ENCODE data around the gene ATF2.

Gene ATF2

GRCh38 chr2:175080479-175080878, 87.5 kb downstream of the ATF2 start:
- no peak for DNase-seq (ENCODE audit: low read depth)

GRCh38 chr2:175076272-175076671, 91.7 kb downstream of the ATF2 start:
- DNase-seq (ENCODE audit: low read depth) = no peak

GRCh38 chr2:175074478-175074877, 93.5 kb downstream of the ATF2 start:
- no peak for DNase-seq (ENCODE audit: low read depth)

DNA sequence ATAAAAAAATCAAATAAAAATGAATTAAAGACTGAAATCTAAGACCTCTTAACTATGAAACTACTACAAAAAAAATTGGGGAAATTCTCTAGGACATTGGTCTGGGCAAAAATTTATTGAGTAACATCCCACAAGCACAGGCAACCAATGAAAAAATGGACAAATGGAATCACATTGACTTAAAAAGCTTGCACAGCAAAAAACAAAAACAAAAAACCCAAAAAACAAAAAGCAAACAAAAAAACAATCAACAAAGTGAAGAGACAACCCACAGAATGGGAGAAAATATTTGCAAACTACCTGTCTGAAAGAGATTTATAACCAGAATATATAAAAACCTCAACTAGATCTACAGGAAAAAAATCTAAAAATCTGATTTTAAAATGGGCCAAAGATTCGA, 99.5 kb downstream of the ATF2 start:
- no peak for DNase-seq (ENCODE audit: low read depth)

- no peak for DNase-seq (ENCODE audit: low read depth)
Measured at GRCh38 chr2:175066411-175066810, 101.6 kb downstream of the ATF2 start.

DNA sequence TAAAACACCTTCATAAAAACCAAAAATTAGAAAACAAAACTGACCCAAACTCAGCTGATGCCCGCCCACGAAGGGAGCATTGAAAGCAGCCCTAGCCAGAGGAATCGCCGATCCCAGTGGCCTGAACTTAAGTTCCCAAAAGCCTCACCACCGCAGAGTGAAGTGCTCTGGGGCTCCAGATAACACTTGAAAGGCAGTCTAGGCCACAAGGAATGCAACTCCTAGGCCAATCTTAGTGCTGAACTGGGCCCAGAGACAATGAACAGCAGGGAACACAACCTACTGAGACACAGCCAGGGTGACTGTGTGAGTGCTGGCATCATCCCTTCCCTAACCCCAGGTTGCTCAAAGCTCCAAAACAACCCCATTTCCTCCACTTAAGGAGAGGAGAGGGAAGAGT, 103.2 kb downstream of the ATF2 start:
- no peak for DNase-seq (ENCODE audit: low read depth)

GRCh38 chr2:175063741-175064140, 104.3 kb downstream of the ATF2 start:
- no peak for DNase-seq (ENCODE audit: low read depth)

DNA sequence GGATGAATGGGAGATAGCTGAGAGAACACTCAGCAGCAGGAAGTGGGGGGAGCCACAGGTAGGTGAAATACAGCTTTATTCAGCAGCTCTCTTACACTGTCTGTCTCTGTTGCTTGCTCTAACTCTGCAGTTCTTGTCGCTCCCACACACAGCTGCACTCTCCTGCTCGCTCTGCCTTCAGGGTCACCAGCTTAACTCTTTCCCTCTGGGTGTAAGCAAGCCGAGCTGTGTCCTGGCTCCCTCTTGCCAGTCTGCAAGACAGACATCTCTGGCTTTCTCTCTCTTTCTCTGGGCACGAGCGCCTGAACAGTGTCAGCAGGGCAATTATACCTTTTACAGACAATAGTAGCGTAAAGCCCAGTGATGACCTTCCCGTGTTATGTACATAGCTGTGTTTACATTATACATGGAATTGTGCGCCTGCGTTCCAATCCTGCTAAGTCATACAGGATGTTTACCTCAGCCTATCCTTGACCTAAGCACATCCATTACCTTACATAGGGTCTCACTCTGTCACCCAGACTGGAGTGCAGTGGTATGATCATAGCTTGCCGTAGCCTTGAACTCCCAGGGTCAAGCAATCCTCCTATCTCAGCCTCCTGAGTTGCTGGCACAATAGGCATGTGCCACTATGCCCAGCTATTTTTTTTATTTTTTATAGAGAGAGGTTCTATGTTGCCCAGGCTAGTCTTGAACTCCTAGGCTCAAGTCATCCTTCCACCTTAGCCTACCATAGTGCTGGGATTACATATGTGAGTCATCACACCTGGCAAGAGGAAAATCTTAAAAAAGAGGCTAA, 105.0 kb downstream of the ATF2 start:
- no peak for DNase-seq (ENCODE audit: low read depth)

- DNase-seq (ENCODE audit: low read depth) = no peak
Measured at GRCh38 chr2:175057078-175057685, 110.8 kb downstream of the ATF2 start.

DNA sequence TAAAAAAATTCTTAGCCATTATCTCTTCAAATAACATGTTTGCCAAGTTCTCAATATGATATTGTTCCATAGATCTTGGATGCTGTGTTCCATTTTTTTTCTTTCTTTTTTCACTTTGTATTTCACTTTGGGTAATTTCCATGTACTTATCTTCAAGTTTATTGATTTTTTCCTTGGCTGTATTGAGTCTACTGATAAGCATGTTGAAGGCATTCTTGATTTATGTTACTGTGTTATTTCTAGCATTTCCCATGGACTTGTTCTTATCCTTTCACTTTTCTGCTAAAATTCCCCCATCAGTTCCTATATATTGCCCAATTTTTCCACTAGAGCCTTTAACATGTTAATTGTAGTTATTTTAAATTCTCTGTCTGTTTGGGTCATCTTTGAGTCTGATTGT, 112.0 kb downstream of the ATF2 start:
- DNase-seq (ENCODE audit: low read depth) = no peak

GRCh38 chr2:175054340-175054739, 113.7 kb downstream of the ATF2 start:
- DNase-seq (ENCODE audit: low read depth) = no peak

- DNase-seq (ENCODE audit: low read depth) = no peak
Measured at GRCh38 chr2:175049661-175050060, 118.3 kb downstream of the ATF2 start.

DNA sequence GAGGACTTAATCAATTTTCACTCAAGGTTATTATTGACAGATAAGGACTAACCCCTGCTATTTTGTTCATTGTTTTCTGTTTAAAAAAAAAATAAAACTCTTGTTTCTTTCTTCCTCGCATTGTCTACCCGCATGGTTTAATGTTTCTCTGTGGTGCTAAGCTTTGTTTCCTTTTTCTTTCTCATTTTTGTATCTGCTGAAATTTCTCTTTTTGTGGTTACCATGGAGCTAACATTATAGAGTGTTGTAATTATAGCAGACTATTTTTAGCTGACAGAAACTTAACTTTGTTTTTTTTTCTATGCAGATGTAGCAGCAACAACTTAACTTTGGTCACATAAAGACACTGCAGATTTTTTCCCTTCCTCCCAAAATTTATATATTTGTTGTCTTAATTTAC, 119.7 kb downstream of the ATF2 start:
- DNase-seq (ENCODE audit: low read depth) = no peak

- DNase-seq (ENCODE audit: low read depth) = no peak
Measured at GRCh38 chr2:175039490-175039889, 128.5 kb downstream of the ATF2 start.

DNA sequence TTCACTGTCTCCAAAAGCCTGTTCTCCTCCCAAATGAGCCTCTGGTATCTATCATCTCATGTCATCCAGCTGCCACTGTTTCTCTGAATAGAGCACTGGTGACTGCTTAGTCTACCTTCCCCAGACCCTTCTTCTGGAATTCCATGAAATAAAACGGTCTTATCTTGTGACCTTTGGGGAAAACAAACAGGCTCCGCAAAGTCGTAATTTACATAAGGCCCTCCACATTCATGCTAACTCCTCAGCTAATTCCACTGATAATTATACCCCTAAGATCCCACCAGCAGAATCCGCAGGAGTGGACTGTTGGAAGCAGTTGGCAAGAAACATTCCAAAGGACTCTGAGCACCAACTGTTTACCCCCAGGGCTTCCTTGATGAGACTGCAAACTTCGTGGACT, 129.0 kb downstream of the ATF2 start:
- DNase-seq (ENCODE audit: low read depth) = no peak

DNA sequence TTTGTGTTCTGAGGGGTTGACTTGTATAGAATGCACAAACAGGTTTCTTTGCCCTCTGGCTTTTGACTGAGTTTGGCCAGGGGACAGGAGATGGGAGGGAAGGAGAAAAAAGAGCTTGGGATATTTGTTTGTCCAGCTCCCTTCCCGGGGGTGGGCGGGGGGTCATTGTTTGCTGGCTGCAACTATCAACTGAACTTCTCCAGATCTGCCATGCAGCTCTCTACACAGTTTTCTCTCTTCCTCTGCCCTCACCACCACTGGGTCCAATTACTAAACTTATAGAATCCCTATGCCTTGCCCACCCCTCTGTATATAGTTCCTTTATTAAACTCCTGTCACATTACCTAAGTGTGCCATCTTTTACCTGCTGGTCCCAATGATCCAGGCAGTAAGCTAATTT, 130.1 kb downstream of the ATF2 start:
- DNase-seq (ENCODE audit: low read depth) = no peak

- no peak for DNase-seq (ENCODE audit: low read depth)
Measured at GRCh38 chr2:175036582-175037018, 131.4 kb downstream of the ATF2 start.

GRCh38 chr2:175035806-175036205, 132.2 kb downstream of the ATF2 start:
- no peak for DNase-seq (ENCODE audit: low read depth)

- DNase-seq (ENCODE audit: low read depth) = no peak
Measured at GRCh38 chr2:175034716-175035115, 133.3 kb downstream of the ATF2 start.

DNA sequence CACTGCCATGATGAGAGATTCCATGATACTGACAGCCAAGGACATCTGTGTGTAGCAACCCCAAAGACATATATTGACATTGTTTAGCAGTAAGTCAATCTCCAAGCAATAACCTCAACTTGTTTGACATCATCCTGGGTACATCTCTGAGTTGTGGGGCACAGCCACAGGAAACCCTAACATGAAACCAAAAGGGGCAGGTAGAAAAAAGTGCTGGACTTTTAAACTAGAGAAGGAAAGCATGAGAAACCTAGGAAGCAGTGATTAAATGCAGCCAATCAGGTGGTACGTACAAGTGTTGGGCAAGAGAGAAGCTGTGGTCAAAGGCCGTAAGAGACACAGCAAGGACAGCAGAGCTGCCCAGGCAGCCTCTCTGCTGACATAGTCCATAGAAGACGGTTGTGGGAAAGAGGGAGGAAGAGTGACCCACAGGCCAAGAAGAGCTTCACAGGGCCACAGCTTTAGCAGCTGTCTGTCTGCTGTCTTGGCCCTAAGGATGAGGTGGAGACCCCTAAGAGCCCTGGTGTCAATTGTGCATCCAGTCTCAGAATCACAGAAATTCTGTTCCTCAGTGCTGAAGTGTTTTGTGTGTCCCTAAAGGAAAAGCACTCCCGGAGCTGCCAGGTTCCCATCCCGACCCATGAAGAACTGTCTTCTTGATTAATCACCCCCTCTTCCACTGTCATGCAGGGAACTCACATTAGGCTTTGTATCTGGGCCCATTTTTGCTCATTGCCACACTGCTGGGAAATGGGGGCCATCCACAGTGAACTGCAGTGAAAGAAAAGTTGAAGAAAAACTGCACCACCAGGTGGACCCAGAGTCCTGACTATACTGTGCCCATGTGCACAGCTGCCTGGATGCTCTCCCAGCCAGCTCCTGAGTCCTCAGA, 137.4 kb downstream of the ATF2 start:
- DNase-seq (ENCODE audit: low read depth) = no peak

DNA sequence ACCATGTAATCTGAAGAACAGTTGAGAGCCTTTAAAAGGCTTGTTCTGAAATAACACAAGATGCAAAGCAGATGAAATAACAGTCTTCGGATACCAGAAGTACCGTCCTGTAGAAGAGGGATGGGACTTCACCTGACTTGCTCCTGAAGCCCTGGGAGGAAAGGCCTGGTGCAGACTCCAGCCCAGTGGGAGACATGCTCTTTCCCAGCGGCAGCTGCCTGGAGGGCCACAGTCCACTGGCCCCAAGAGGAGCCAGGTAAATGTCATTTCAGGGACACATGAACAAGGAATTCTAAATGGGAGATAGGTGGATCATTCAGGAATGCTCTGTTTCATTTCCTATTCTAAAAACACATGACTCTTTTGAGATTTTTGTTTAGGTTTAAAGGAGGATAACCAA, 140.2 kb downstream of the ATF2 start:
- DNase-seq (ENCODE audit: low read depth) = no peak

GRCh38 chr2:175026385-175026784, 141.6 kb downstream of the ATF2 start:
- DNase-seq (ENCODE audit: low read depth) = no peak

- no peak for DNase-seq (ENCODE audit: low read depth)
Measured at GRCh38 chr2:175025946-175026345, 142.1 kb downstream of the ATF2 start.
